Skeletal muscle satellite cell (primary cell): ENCODE measurements around the gene CCDC80.
A peak's percentile ranks its signal among the peaks of the same experiment; 100 is the strongest.

Experiments
- H3K27me3 ChIP-seq: 2 replicates; pipeline ENCODE4 v1.7.0; 2013; ENCODE audit warnings: low read length; ENCODE audit not compliant: control insufficient read depth, insufficient read depth
- H3K36me3 ChIP-seq: 2 replicates; pipeline ENCODE4 v1.7.0; 2013; ENCODE audit warnings: mild to moderate bottlenecking, control low read depth, low read length; ENCODE audit not compliant: insufficient read depth
- H3K4me1 ChIP-seq: 2 replicates; pipeline ENCODE4 v1.7.0; 2013; ENCODE audit warnings: low read length; ENCODE audit not compliant: control insufficient read depth, insufficient read depth
- H3K4me2 ChIP-seq: 2 replicates; pipeline ENCODE4 v1.7.0; 2013; ENCODE audit warnings: mild to moderate bottlenecking, low read length
- H3K4me3 ChIP-seq: 2 replicates; pipeline ENCODE4 v1.7.0; 2013; ENCODE audit warnings: low read length
- H3K9ac ChIP-seq: 2 replicates; pipeline ENCODE4 v1.7.0; 2013; ENCODE audit warnings: mild to moderate bottlenecking, low read depth, low read length, moderate library complexity
- H3K9me3 ChIP-seq: replicated peaks from 2 replicates; pipeline ENCODE4 v1.7.0; 2013; ENCODE audit warnings: mild to moderate bottlenecking, control low read depth, low read length

CCDC80 gene

GRCh38 chr3:112654492-112654891 lies 13.5 kb upstream of the CCDC80 start:
- Histone ChIP-seq H3K9ac (peak overlapping the region; percentile 93), H3K4me3 (peak overlapping the region; percentile 38)

GRCh38 chr3:112653881-112654300 lies 12.9 kb upstream of the CCDC80 start:
- peak overlapping the region; percentile 78 for H3K4me2 ChIP-seq
- H3K9ac ChIP-seq = peak overlapping the region; percentile 93
- H3K36me3 ChIP-seq = no peaks in the 10 kb centered on the region
- peaks cover 74% of the 10 kb centered on the region for H3K4me1 ChIP-seq
- no peaks in the 10 kb centered on the region for H3K9me3 ChIP-seq
- H3K27me3 ChIP-seq = no peaks in the 10 kb centered on the region
- peak overlapping the region; percentile 56 for H3K4me3 ChIP-seq

More at GRCh38 chr3:112654492-112654891, 13.5 kb upstream of the CCDC80 start:
- Histone ChIP-seq H3K9me3 (no peaks in the 10 kb centered on the region), H3K27me3 (no peaks in the 10 kb centered on the region), H3K36me3 (no peaks in the 10 kb centered on the region), H3K4me2 (peak overlapping the region; percentile 78), H3K4me1 (peaks cover 68% of the 10 kb centered on the region)

GRCh38 chr3:112653209-112653871 lies 12.4 kb upstream of the CCDC80 start:
- peak overlapping the region; percentile 78 for H3K4me2 ChIP-seq
- no peaks in the 10 kb centered on the region for H3K9me3 ChIP-seq
- H3K4me3 ChIP-seq = peak overlapping the region; percentile 56
- H3K36me3 ChIP-seq = no peaks in the 10 kb centered on the region
- H3K27me3 ChIP-seq = no peaks in the 10 kb centered on the region
- H3K9ac ChIP-seq = peak overlapping the region; percentile 93
- peaks cover 78% of the 10 kb centered on the region for H3K4me1 ChIP-seq

GRCh38 chr3:112651516-112651915 lies 10.6 kb upstream of the CCDC80 start:
- H3K4me1 ChIP-seq = peaks cover 91% of the 10 kb centered on the region
- H3K9me3 ChIP-seq = no peaks in the 10 kb centered on the region
- H3K4me2 ChIP-seq = no peak overlapping the region
- H3K27me3 ChIP-seq = no peaks in the 10 kb centered on the region
- peak overlapping the region; percentile 77 for H3K9ac ChIP-seq
- no peak overlapping the region for H3K4me3 ChIP-seq
- no peaks in the 10 kb centered on the region for H3K36me3 ChIP-seq

- H3K27me3 ChIP-seq = no peaks in the 10 kb centered on the region
- no peak overlapping the region for H3K4me3 ChIP-seq
- no peaks in the 10 kb centered on the region for H3K9me3 ChIP-seq
- H3K9ac ChIP-seq = peak overlapping the region; percentile 77
- peaks cover 91% of the 10 kb centered on the region for H3K4me1 ChIP-seq
- H3K36me3 ChIP-seq = no peaks in the 10 kb centered on the region
- H3K4me2 ChIP-seq = no peak overlapping the region
Measured at GRCh38 chr3:112651071-112651470, 10.1 kb upstream of the CCDC80 start.

GRCh38 chr3:112650482-112650881 lies 9.5 kb upstream of the CCDC80 start:
- H3K36me3 ChIP-seq = no peaks in the 10 kb centered on the region
- no peaks in the 10 kb centered on the region for H3K27me3 ChIP-seq
- H3K4me1 ChIP-seq = peaks cover 86% of the 10 kb centered on the region
- peak overlapping the region; percentile 77 for H3K9ac ChIP-seq
- H3K9me3 ChIP-seq = no peaks in the 10 kb centered on the region
- no peak overlapping the region for H3K4me2 ChIP-seq
- no peak overlapping the region for H3K4me3 ChIP-seq

GRCh38 chr3:112649478-112649735 lies 8.5 kb upstream of the CCDC80 start:
- Histone ChIP-seq H3K4me2 (peak overlapping the region; percentile 2), H3K27me3 (no peaks in the 10 kb centered on the region), H3K9me3 (no peaks in the 10 kb centered on the region), H3K4me3 (no peak overlapping the region), H3K4me1 (peaks cover 76% of the 10 kb centered on the region), H3K9ac (peak overlapping the region; percentile 70), H3K36me3 (no peaks in the 10 kb centered on the region)

GRCh38 chr3:112647122-112647521 lies 6.2 kb upstream of the CCDC80 start:
- H3K4me1 ChIP-seq = peaks cover 76% of the 10 kb centered on the region
- H3K9ac ChIP-seq = peak overlapping the region; percentile 66
- no peaks in the 10 kb centered on the region for H3K36me3 ChIP-seq
- no peaks in the 10 kb centered on the region for H3K27me3 ChIP-seq
- H3K9me3 ChIP-seq = no peaks in the 10 kb centered on the region
- H3K4me3 ChIP-seq = peak overlapping the region; percentile 25
- H3K4me2 ChIP-seq = peak overlapping the region; percentile 60

- no peaks in the 10 kb centered on the region for H3K36me3 ChIP-seq
- H3K9ac ChIP-seq = peak overlapping the region; percentile 66
- H3K4me1 ChIP-seq = peaks cover 77% of the 10 kb centered on the region
Measured at GRCh38 chr3:112646623-112647022, 5.7 kb upstream of the CCDC80 start.

GRCh38 chr3:112644453-112644852 lies 3.5 kb upstream of the CCDC80 start:
- H3K4me1 ChIP-seq = peaks cover 65% of the 10 kb centered on the region
- H3K4me2 ChIP-seq = no peak overlapping the region
- H3K4me3 ChIP-seq = no peak overlapping the region
- H3K9me3 ChIP-seq = no peaks in the 10 kb centered on the region
- H3K9ac ChIP-seq = no peak overlapping the region
- H3K27me3 ChIP-seq = no peaks in the 10 kb centered on the region
- peaks cover 3% of the 10 kb centered on the region for H3K36me3 ChIP-seq

More at GRCh38 chr3:112646623-112647022, 5.7 kb upstream of the CCDC80 start:
- peak overlapping the region; percentile 2 for H3K4me3 ChIP-seq
- H3K27me3 ChIP-seq = no peaks in the 10 kb centered on the region
- H3K9me3 ChIP-seq = no peaks in the 10 kb centered on the region
- H3K4me2 ChIP-seq = peak overlapping the region; percentile 60

GRCh38 chr3:112643621-112644240 lies 2.8 kb upstream of the CCDC80 start:
- Histone ChIP-seq H3K4me2 (peak overlapping the region; percentile 73), H3K9ac (peak overlapping the region; percentile 96), H3K27me3 (no peaks in the 10 kb centered on the region), H3K4me1 (peaks cover 65% of the 10 kb centered on the region), H3K36me3 (peaks cover 9% of the 10 kb centered on the region), H3K9me3 (no peaks in the 10 kb centered on the region), H3K4me3 (no peak overlapping the region)
